Peyer's patch (tissue), 4 donors: ENCODE data around the gene PTPN6.

Experiments
- POLR2A ChIP-seq, 2 donors: fragments of 450-650 bp; IDR thresholded peaks; one replicate each; pipeline ENCODE4 v1.5.1; 2017; ENCODE audit warnings: antibody characterized with exemption in 2 of 2, mild to moderate bottlenecking in 2 of 2, moderate library complexity in 2 of 2
- TF ChIP-seq, protein P1 (sequence below), 6 experiments: fragments of 450-650 bp in 4 of 6; fragments of 200-600 bp in 2 of 6; sonication (generic) in 1 of 6; IDR thresholded peaks; one replicate each; pipeline ENCODE4 v1.5.1; 2017 to 2019; ENCODE audit warnings: antibody characterized with exemption in 6 of 6, mild to moderate bottlenecking in 3 of 6, moderate library complexity in 1 of 6

DNA sequence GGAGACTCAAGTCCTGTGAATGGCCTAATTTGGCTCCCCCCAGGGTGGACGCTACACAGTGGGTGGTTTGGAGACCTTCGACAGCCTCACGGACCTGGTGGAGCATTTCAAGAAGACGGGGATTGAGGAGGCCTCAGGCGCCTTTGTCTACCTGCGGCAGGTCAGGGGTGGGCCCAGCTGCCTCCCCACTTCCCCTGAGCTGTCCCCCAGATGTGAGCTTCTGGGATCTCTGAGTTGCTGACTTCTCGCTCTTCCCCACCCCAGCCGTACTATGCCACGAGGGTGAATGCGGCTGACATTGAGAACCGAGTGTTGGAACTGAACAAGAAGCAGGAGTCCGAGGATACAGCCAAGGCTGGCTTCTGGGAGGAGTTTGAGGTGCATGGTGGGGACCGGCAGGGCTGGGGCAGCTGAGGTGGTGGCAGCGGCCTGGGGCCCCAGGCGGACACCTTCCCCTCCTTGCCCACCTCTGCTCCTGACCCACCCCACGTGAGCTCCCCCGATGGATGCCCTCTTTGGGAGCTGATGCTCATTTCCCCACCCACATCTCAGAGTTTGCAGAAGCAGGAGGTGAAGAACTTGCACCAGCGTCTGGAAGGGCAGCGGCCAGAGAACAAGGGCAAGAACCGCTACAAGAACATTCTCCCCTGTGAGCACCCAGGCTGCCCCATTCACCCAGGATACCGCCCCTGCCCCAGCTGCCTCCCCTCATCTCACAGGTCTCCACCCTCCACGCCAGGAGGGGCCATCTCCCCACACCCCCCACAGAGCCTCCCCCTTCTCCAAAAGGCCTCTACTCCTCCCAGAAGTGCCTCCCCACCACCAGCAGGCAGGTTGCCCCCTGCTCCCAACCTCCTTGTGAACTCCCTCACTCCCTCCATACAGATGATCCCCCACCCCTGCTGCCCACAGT lies 4.2 kb downstream of the PTPN6 start:
- TF ChIP-seq POLR2A (IDR thresholded peaks at IDR 0.05) = no peak
- TF ChIP-seq, protein P1, sequence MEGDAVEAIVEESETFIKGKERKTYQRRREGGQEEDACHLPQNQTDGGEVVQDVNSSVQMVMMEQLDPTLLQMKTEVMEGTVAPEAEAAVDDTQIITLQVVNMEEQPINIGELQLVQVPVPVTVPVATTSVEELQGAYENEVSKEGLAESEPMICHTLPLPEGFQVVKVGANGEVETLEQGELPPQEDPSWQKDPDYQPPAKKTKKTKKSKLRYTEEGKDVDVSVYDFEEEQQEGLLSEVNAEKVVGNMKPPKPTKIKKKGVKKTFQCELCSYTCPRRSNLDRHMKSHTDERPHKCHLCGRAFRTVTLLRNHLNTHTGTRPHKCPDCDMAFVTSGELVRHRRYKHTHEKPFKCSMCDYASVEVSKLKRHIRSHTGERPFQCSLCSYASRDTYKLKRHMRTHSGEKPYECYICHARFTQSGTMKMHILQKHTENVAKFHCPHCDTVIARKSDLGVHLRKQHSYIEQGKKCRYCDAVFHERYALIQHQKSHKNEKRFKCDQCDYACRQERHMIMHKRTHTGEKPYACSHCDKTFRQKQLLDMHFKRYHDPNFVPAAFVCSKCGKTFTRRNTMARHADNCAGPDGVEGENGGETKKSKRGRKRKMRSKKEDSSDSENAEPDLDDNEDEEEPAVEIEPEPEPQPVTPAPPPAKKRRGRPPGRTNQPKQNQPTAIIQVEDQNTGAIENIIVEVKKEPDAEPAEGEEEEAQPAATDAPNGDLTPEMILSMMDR (IDR thresholded peaks at IDR 0.05) = no peak
